GM19395 (cell line): ENCODE data around the gene SMYD3.

Experiments used
- ATAC-seq: cut with Tn5 transposase; IDR thresholded peaks from one replicate; pipeline ENCODE4 v1.9.1; 2021; ENCODE audit warnings: mild to moderate bottlenecking, moderate library complexity; ENCODE audit not compliant: unreplicated experiment

Gene SMYD3

GRCh38 chr1:246187834-246188372, 319.2 kb downstream of the SMYD3 start:
- ATAC-seq = no peak

DNA sequence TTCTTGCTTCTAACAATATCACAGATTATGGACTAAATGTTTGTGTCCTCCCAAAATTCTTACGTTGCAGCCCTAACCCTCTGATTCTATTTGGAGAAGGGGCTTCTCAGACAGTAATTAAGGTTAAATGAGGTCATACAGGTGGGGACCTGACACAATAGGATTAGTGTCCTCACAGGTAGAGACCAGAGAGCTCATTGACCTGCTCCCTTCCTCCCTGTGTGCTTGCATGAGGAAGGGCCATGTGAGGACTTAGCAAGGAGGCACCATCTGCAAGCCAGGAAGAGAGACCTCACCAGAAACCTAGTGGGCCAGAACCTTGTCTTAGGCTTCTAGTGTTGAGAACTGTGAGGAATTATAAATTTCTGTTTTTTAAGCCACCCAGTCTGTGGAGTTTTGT, 322.6 kb downstream of the SMYD3 start:
- ATAC-seq = no peak

DNA sequence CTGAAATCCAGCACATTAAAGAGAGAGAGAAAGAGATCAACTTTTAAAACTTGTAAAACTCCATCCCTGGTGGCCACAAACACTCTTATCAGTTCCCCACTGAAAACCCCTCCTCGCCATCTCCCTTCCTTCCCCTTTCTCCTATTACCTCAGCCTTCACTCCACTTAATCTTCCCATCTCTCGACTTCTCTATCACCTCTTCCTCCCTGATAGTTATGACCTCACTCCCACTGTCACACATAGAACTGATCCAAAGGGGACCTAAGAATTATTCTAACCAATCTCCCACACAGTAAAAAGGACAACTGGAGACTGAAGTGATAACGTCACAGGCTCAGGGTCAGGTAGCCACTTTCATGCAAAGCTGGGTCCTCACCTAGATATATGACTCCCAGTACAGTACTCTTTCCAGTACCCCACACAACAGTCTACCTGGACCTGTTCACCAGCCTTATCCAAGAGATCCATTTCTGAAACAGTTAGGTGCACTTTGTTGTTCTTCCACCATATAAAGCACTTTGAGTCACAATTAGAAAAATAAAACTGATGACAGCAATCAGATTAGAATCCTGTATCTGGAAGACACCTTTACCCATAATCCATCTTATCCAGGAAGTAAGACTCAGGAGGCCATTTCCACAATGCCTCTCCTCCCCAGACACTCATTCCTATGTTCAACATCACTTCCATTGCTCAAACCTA, 324.8 kb downstream of the SMYD3 start:
- no peak for ATAC-seq

- ATAC-seq = no peak
These were observed 325.8 kb downstream of the SMYD3 start for GRCh38 chr1:246181241-246181640.

- no peak for ATAC-seq
These were observed 327.7 kb downstream of the SMYD3 start for GRCh38 chr1:246179401-246179800.

GRCh38 chr1:246178717-246179311, 328.3 kb downstream of the SMYD3 start:
- ATAC-seq = no peak

GRCh38 chr1:246176126-246177024, 330.7 kb downstream of the SMYD3 start:
- no peak for ATAC-seq

DNA sequence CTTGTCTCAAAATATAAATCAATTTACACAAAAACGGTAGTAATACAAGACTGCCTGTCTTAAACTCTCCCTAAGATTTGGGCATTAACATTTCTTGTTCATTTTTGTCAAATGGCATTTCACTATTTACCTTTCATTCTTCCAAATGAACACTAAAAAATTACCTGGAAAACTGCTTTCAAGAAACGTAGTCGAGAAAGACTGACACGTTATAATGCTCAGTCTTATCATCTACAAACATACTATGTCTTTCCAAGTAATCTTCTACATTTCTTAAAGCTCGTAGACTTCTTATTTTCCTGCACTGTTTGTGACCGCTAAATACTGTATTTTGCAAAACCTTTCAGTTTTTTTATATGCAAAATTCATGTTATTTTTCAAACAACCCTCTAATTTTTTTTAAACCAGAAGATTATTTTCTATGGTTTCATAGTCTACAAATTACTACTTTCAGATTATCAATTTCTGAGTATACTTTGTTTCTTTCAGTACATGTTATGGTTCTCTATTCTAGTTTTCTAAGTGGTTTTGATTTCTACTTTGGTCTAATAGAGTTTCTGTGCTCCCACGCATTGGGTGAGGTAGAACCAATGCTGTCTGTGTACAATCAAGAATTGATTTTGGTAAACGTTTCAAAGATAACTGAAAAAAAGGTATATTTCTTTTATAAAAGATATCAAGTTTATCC, 336.4 kb downstream of the SMYD3 start:
- peak; percentile 95 for ATAC-seq

DNA sequence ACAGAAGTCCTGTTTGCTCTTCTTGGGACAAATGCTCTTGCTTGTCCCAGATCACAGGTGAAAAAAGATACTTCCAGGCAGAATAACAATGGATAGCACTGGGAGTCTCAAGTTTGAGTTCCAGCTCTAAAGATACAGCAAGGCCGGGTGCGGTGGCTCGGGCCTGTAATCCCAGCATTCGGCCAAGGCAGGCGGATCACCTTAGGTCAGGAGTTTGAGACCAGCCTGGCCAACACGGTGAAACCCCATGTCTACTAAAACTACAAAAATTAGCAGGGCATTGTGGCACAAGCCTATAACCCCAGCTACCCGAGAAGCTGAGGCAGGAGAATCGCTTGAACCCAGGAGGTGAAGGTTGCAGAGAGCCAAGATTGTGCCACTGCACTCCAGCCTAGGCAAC, 337.6 kb downstream of the SMYD3 start:
- no peak for ATAC-seq

GRCh38 chr1:246169019-246169418, 338.1 kb downstream of the SMYD3 start:
- no peak for ATAC-seq

DNA sequence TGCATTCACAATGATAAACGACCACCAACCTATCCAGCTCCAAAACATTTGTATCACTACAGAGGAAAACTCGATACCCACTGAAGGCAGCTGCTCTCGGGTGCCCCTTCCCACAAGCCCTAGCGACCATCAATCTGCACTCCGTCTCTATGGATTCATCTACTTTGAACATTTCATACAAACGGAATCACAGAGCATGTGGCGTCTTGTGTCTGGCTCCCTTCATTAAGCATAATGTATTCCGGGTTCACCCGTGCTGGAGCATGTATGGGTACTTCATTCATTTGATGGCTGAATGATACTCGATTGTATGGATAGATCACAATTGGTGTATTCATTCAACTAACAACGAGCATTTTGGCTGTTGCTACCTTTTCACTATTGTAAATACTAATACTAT, 340.2 kb downstream of the SMYD3 start:
- ATAC-seq = no peak

DNA sequence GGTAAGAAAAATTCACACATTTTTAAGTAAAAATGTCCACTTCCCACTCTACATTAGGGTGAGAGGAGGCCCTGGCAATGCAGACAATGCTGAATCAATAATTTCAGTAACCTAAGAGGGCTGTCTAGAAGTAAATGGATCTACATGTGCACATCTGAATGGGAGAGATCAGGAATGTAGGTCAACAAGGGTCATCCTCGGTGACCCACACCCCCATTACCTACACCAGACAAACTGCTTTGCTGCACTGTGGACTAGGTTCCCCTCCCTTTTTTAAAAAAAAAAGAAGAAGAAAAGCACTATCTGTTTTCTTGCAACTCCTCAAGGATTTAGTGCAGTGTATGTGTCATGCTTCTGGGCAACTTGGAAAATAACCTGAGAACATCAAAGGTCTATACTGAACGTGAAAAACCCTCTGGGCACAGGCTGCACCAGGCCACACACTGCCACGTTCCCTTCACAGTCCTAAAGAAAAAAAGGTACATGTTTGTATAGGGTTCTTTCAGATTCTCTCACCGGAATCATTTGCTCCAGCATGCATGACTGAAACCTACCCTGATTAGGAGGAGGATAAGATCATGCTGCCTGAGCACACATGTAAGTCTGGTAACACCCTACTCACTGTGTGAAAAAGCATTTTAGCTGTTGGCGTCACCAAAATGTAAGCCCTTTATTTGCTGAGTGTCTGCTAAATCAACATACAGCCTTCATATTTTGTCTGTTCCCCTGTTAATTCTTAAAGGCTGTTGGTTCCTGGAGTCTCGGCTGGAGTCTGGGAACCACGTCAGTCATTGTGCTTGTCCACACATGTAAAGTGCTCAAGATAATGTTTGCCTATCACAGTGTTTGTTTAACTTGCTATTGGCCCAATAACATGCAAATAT, 341.0 kb downstream of the SMYD3 start:
- no peak for ATAC-seq

- ATAC-seq = no peak
These were observed 342.3 kb downstream of the SMYD3 start for GRCh38 chr1:246164764-246165163.

DNA sequence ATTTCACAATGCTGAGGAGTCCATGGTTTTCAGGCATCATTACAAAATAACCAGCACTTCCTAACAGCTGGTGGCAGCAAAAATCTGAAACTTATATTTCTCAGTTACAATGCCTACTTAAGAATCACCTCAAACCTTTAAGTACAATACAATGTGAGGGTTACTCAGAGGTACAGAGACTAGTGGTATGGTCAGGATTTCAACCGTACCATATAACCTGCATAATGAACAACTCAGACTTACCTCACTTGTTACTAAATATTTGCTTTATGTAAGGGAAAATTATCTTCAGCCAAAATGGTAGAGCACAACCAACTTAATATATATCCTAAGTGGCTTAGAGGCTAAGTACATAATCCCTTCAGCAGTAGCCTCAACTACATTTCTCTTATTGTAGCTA, 344.5 kb downstream of the SMYD3 start:
- ATAC-seq = no peak

- ATAC-seq = no peak
These were observed 345.5 kb downstream of the SMYD3 start for GRCh38 chr1:246161626-246162025.

GRCh38 chr1:246160905-246161304, 346.2 kb downstream of the SMYD3 start:
- ATAC-seq = no peak

DNA sequence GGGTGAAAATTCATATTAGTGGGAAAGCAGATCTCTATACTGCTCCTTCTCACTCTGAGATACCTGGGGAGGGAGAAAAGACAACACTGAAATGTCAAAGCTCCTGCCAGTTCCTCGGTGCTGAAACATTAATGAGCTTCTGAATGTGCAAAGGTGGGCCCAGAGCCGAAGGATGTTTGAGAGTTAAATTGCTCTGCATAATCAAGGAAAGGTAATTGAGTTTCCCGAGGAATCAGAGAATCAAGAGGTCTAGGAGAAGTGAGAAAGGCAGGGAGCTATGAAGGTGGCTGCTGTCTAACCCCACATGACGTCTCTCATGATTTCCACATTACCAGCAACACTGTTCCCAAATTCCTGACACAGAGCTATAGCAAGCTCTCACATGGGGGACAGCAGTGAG, 346.7 kb downstream of the SMYD3 start:
- ATAC-seq = no peak

DNA sequence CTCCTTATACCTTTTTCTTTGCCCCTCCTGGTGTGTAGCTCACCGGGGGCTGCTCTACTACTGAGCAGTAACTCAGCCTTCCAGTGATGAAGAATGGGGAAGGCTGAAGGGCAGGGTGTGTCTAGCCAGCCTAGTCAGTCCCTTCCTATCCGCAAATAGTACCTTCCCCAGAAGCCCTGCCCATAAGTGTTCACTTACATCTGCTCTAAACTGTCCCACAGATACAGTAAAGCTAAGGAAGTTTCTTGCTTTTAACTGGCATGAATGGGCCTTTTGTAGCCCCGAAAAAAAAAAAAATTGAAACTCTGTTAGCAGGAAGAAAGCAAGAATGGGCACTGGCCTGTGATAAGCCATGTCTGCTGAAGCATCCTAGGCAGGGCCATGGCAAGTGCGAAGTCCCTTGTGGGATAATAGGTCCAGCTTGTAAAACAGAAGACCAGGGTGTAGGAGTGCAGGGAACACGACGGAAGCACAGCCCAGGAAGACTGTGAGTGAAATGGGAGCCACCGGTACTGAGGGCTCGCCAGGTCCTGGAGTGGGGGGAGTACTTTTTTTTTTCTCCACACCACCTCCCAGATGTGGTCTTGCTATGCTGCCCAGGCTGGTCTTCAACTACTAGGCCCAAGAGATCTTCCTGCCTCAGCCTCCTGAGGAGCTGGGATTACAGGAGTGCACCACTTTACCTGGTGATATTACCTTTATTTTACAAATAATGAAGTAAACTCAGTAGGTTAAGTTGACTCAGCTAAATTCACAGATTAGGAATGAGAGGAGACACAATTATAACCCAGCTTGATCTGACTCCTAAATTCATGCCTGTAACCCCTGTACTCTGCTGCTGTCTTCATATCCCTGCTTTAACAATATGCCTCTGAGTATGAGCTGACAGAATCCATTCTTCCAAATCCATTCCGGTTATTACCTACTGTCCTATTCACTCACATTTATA, 347.5 kb downstream of the SMYD3 start:
- no peak for ATAC-seq

DNA sequence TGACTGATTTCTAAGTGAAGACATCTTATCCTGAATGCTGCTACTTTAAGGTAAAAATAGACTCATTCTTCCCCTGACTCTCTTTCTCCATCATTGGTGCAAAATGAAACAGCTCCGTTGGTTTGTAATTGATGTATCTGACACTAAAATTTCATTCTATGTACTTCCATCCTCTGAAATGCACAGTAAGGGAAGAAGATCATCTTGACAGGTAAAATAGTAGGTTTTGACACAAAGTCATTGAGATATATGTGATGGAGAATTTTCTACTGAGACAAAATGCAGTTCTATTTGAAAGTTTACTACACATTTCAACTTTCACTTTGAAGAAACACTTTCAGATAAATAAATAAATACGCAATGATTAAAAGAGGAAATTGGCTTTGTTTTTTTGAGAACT, 348.9 kb downstream of the SMYD3 start:
- no peak for ATAC-seq
